ENCODE data around the gene TBC1D5.
A peak's percentile ranks its signal among the peaks of the same experiment; 100 is the strongest.
"Not testable (repeated sequence)": the region's sequence is repeated elsewhere in the genome, so short reads cannot be mapped to it uniquely, and the experiment has no call there.

Gene TBC1D5, protein sequence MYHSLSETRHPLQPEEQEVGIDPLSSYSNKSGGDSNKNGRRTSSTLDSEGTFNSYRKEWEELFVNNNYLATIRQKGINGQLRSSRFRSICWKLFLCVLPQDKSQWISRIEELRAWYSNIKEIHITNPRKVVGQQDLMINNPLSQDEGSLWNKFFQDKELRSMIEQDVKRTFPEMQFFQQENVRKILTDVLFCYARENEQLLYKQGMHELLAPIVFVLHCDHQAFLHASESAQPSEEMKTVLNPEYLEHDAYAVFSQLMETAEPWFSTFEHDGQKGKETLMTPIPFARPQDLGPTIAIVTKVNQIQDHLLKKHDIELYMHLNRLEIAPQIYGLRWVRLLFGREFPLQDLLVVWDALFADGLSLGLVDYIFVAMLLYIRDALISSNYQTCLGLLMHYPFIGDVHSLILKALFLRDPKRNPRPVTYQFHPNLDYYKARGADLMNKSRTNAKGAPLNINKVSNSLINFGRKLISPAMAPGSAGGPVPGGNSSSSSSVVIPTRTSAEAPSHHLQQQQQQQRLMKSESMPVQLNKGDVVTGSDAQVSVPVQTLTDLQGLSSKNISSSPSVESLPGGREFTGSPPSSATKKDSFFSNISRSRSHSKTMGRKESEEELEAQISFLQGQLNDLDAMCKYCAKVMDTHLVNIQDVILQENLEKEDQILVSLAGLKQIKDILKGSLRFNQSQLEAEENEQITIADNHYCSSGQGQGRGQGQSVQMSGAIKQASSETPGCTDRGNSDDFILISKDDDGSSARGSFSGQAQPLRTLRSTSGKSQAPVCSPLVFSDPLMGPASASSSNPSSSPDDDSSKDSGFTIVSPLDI
- total RNA-seq: 72.0 to 91.0 reads per million in 2 donors

DNA sequence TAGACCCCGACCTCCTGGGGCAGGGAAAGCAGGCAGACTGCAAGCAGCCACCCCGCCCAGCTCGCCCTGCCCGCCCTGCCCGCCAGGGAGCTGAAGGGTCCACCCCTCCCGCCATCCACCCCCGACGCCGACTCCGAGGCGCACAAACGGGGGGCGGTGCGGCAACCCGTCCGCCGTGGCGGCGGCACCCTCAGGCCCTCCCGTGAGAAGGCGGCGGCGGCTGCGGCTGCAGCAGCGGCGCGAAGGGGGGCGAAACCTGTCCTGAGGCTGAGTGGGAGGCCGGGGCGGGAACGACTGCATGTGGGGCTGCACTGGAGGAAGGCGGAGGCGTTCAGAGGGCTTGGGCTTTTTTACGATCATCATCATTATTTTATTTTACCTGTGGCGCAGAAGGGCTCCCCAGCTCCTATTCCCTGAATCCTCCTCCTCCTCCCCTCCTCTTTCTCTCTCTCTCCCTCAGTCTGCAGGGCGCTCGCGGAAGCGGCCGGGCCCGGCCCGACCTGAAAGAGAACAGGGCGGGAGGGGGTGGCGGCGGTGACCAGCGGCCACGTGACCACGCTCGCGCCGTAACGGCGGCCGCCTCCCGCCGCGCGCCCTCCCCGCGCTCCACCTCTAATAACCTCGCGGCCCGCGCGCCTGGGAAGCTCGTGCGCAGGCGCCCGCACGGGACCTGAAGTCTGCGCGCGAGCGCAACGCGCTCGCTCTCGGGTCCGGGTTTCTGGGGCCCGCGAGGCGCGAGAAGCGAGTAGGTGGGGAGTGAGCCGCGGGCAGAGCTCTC lies at the start of gene TBC1D5:
Gene TBC1D5 (minus strand): TSS at position 530 of the 778 bp plus-strand sequence. CDS start 234,061 bp downstream, outside the sequence.
- peak; percentile 72 to 98 (median 89) for DNase-seq

- DNase-seq: no peak
Observed at GRCh38 chr3:17783426-17783825, 41.0 kb upstream of the TBC1D5 start.

DNA sequence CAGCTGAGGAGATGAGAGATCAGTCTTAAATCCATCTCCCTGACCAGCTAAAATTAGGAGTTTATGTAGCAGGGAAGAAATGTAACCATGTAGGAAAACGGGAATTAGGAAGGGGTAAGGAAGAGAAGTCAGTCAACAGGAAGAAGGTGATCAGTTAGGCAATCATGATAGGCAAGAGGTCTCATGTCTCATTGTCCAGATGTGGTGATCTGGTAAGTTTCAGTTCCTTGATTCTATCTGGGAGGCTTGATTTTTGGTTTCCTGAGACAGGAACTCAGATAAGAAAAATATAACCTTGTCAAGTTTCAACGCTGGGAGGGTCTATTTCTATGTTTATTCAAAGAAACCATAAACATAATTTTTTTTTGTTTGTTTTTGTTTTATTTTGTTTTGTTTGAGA lies 40.3 kb upstream of the TBC1D5 start:
- no peak for DNase-seq

GRCh38 chr3:17780369-17780768 lies 37.9 kb upstream of the TBC1D5 start:
- not testable (repeated sequence) for DNase-seq

- DNase-seq: not testable (repeated sequence)
Observed at GRCh38 chr3:17779304-17780250, 37.1 kb upstream of the TBC1D5 start.

DNA sequence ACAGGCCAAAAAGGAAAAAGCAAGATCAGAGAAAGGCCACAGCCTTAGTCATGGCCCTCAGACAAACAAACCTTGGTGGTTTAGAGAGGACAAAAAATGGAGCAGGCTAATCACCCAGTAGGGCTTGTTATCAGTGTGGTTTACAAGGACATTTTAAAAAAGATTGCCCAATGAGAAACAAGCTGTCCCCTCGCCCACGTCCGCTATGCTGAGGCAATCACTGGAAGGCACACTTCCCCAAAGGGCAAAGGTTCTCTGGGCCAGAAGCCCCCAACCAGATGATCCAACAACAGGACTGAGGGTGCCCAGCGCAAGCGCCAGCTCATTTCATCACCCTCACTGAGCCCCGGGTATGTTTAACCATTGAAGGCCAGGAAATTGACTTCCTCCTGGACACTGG lies 34.9 kb upstream of the TBC1D5 start:
- DNase-seq: not testable (repeated sequence)

GRCh38 chr3:17775073-17775472 lies 32.6 kb upstream of the TBC1D5 start:
- DNase-seq: peak in 2 of 5 experiments; percentile 15 to 26

DNA sequence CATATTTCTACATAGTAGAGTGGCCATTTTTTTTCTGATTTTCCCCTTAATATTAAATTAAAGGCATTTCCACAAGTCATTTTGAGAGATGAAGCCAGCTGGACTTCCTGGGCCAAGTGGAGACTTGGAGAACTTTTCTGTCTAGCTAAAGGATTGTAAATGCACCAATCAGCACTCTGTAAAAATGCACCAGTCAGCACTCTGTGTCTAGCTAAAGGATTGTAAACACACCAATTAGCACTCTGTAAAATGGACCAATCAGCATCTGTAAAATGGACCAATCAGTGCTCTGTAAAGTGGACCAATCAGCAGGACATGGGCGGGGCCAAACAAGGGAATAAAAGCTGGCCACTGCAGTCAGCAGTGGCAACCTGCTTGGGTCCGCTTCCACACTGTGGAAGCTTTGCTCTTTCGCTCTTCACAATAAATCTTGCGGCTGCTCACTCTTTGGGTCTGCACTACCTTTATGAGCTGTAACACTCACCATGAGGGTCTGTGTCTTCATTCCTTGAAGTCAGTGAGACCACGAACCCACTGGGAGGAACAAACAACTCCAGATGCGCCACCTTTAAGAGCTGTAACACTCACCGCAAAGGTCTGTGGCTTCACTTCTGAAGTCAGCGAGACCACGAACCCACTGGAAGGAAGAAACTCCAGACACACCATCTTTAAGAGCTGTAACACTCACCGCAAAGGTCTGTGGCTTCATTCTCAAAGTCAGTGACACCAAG lies 31.9 kb upstream of the TBC1D5 start:
- DNase-seq: peak in 2 of 5 experiments; percentile 65 to 77

DNA sequence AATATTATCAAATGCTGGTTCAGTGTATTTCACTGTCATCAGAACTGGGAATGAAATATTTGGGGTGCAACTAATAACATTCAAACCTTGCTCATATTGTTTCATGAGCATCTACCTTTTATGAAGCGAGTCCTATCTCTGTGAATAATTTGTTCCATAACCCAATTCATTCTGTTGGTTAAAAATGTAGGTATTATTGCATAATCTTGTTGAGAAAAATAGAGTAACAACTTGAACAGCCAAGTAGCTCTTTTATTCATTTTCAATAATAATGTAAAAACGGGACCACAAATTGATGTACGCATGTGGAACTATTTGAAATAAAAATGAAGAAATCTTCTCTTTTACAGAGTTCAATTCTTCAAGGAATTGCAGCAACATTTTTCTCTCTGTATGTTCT lies 30.1 kb upstream of the TBC1D5 start:
- DNase-seq: no peak

DNA sequence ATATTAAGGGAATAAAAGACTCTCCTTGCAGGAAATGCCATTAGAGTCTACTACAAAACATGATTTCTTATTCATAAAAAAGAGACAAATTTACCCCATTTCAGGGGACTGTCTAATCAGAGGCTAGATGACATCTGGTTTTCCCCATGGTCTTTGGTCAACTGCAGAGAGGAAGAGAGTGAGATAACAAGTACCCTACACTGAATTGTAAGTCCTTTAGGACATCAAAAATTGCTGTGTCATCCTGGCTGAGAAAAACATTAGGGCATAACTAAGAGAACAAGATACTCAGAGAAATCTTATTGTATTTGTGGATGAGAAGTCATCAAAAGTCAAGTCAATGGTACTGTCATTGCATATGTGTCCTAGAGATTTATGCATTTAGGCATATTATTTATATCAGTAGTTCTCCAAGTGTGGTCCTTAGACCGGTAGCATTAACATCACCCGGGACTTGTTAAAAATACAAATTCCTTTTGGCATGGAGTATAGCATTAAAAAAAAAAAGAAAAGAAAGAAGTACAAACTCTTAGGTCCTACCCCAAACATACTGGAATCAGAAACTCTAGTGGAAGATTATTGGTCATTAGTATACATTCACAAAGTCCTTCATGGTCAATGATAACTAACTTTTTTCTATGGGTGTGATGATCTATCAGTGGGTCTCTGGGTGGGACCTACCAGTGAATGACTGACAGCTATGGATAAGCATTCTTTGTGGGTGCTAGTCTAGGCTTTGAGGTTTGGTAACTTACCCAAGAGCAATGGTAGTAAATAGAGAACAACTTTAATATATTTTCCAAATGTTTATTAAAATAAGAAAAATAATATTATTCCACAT lies 29.0 kb upstream of the TBC1D5 start:
- no peak for DNase-seq

DNA sequence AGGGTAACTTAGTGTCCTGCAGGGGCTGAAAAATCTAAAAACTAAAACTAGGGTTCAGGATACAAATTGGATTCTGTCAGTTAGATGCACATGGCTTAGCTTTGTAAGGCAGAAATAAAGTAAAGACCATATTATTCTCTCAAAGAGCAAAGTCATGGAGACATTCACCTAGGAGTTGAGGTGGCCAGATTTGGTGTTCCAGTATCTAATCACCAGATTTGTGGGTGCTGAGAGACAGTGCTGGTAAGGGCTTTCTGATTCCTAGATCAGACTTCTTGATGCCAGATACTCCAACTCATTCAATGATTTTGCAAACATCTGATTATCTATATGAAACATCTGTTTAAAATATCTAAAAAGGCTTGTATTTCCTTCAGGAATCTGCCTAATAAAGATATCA lies 28.3 kb upstream of the TBC1D5 start:
- no peak for DNase-seq

- DNase-seq: no peak
Observed at GRCh38 chr3:17765819-17766472, 23.5 kb upstream of the TBC1D5 start.

GRCh38 chr3:17761563-17761962 lies 19.1 kb upstream of the TBC1D5 start:
- no peak for DNase-seq

DNA sequence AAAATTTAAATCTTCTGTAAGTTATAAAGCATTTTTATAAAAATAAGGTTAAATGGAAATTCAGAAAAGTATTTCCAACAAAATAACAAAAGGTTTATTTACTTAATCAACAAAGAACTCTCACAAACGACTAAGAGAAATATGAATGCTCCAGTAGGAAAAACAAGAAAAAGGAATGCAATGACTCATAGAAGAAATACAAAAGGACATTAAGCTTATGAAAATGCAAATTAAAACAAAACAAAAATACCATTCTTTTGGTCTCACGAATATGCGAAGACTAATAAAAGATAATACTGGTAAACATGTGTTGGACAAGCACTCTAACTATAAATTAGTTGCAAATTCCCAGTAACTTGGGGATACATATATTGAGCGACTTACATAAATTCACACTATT lies 17.5 kb upstream of the TBC1D5 start:
- DNase-seq: no peak

- peak in 1 of 5 experiments; percentile 48 for DNase-seq
Observed at GRCh38 chr3:17755836-17756235, 13.4 kb upstream of the TBC1D5 start.

GRCh38 chr3:17753632-17753992 lies 11.2 kb upstream of the TBC1D5 start:
- DNase-seq: no peak

DNA sequence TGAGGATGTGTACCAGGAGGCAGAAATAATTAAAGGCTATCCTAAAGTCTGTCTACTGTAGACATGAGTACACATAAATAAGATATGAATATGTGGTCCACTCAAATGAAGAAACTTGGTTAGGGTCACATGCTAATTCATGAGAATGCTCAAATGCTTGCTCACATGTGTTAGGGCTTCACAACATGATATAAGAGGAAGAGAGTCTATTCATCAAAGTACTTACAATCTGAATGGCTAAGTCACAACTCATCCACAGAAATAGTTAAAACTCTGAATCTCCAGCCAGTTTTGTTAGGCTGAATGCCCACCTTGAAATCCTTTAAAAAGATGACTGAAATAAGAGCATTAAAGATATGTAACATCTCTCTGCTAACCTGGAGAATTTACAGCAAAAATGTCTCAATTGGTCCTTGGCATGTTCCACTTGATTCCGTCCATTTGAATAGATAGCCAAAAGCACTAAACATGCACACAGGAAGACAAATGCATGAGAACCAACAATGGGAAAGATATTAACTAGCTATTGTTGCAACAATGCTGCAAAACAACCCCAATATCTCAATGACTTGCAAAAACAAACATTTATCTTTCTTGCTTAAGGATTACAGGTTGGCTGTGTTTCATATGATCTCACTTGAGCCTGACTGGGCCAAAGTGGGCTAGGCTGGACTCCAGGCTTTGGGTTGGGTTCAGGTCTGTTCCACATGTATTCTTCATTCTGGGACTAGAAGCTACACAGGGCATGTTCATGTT lies 10.6 kb upstream of the TBC1D5 start:
- no peak for DNase-seq

GRCh38 chr3:17752436-17752835 lies 10.0 kb upstream of the TBC1D5 start:
- no peak for DNase-seq

All from T-helper 2 cell (primary cell).